KMS-11 (cell line): ENCODE data around the gene SEC61B.

Experiments used
- H2AFZ ChIP-seq: fragments of 200-600 bp; sonication (generic); 2 replicates; pipeline ENCODE4 v1.6.1; 2016; ENCODE audit warnings: antibody characterized with exemption, mixed run types, low read depth
- H3K27ac ChIP-seq: fragments of 200-600 bp; sonication (generic); 2 replicates; pipeline ENCODE4 v1.6.1; 2016; ENCODE audit warnings: mild to moderate bottlenecking, mixed run types
- H3K27me3 ChIP-seq: fragments of 200-600 bp; sonication (generic); 2 replicates; pipeline ENCODE4 v1.6.1; 2017; ENCODE audit warnings: mild to moderate bottlenecking, low read depth, mixed run types, moderate library complexity; ENCODE audit not compliant: insufficient read depth
- H3K36me3 ChIP-seq: fragments of 200-600 bp; sonication (generic); 2 replicates; pipeline ENCODE4 v1.6.1; 2017; ENCODE audit warnings: mild to moderate bottlenecking, mixed run types; ENCODE audit not compliant: insufficient read depth
- H3K4me1 ChIP-seq: fragments of 200-600 bp; sonication (generic); 2 replicates; pipeline ENCODE4 v1.6.1; 2016; ENCODE audit warnings: mild to moderate bottlenecking, low read depth, mixed run types; ENCODE audit not compliant: poor library complexity, severe bottlenecking
- H3K4me2 ChIP-seq: fragments of 200-600 bp; sonication (generic); 2 replicates; pipeline ENCODE4 v1.7.0; 2016; ENCODE audit warnings: mild to moderate bottlenecking, mixed run types
- H3K4me3 ChIP-seq: fragments of 200-600 bp; sonication (generic); IDR thresholded peaks from 2 replicates; pipeline ENCODE4 v1.6.1; 2017; ENCODE audit warnings: low read depth, low read length, mixed read lengths; ENCODE audit not compliant: insufficient read depth
- H3K79me2 ChIP-seq: fragments of 200-600 bp; sonication (generic); 2 replicates; pipeline ENCODE4 v1.6.1; 2016; ENCODE audit warnings: low read depth, mixed run types; ENCODE audit not compliant: insufficient read depth
- H3K9ac ChIP-seq: fragments of 200-600 bp; sonication (generic); 2 replicates; pipeline ENCODE4 v1.6.1; 2016; ENCODE audit warnings: mild to moderate bottlenecking, mixed run types
- H4K20me1 ChIP-seq: fragments of 200-600 bp; sonication (generic); 2 replicates; pipeline ENCODE4 v1.6.1; 2016; ENCODE audit warnings: mild to moderate bottlenecking, mixed run types; ENCODE audit not compliant: insufficient read depth
- CTCF ChIP-seq: fragments of 200-600 bp; sonication (generic); conservative IDR thresholded peaks from 2 replicates; pipeline ENCODE4 v1.6.1; 2017; ENCODE audit warnings: low read depth, mild to moderate bottlenecking, antibody characterized with exemption, low read length, moderate library complexity, mixed read lengths

SEC61B gene

DNA sequence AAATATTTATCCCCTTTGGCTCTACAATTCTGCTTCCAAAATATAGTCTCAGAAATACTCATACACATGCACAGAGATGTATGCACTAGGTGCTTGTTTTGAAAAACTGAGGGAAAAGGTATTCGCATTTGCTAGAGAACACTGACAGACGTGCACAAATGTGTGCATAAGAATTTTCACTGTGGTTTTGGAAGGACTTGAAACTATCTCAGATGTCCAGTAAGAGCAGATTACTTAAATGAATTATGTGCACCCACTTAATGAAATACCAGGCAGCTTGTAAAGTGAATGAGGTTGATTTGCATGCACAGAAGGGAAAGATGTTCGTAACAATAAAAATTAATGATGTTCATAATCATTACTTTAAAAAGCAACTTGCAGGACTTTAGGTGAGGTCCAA is 48.4 kb downstream of the SEC61B start:
- H3K79me2 ChIP-seq = no peaks in the 10 kb centered on the region
- H3K27me3 ChIP-seq = no peaks in the 10 kb centered on the region
- no peaks in the 10 kb centered on the region for H4K20me1 ChIP-seq
- H3K27ac ChIP-seq = no peak overlapping the region
- H2AFZ ChIP-seq = no peak overlapping the region
- no peak for TF ChIP-seq CTCF
- H3K4me3 ChIP-seq = no peak overlapping the region
- H3K36me3 ChIP-seq = no peaks in the 10 kb centered on the region
- H3K9ac ChIP-seq = no peak overlapping the region
- H3K4me2 ChIP-seq = no peak overlapping the region
- H3K4me1 ChIP-seq = peaks cover 35% of the 10 kb centered on the region

DNA sequence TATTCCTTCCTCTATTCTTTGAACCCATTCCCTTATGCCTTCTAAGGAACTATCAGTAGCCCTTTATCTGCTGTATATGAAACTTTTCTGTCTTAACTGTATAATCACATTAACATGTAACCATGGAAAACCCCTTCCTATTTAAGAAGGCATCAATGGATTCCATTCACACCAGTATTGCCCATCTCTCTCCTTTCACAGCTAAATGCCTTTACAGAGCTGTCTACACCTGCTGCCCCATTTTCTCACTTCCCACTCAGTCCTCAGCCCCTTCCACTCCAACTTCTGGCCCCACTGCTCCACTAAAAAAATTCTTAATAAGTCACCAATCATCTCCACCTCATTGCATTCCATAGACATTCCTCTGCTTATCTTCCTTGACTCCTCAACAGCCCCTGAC is 50.8 kb downstream of the SEC61B start:
- Histone ChIP-seq H3K27ac (no peak overlapping the region), H3K4me3 (no peak overlapping the region), H3K79me2 (no peaks in the 10 kb centered on the region), H3K27me3 (no peaks in the 10 kb centered on the region), H3K9ac (no peak overlapping the region), H4K20me1 (no peaks in the 10 kb centered on the region), H3K4me2 (no peak overlapping the region), H3K36me3 (no peaks in the 10 kb centered on the region), H2AFZ (no peak overlapping the region), H3K4me1 (peaks cover 17% of the 10 kb centered on the region)
- TF ChIP-seq CTCF = no peak

DNA sequence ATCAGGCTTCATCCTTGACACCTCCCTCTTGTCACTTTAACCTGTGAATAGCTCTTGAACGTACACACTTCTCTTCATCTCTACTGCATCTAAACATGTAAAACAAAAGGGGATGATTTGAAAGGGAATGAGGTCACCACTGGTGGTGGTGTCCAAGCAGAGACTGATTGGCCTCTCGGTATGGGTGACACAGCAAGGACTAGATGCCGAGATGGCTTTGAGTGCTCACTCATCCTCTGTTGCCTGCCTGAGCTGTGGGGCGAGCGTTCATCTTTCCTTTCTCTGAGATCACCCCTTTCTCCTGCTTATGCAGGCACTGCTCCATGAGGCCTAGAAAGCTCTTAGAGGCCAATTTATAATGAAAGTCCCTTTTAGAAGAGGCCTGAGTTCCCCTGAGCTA is 51.9 kb downstream of the SEC61B start:
- Histone ChIP-seq H3K36me3 (no peaks in the 10 kb centered on the region), H3K4me3 (no peak overlapping the region), H4K20me1 (no peaks in the 10 kb centered on the region), H3K9ac (no peak overlapping the region), H3K4me1 (peaks cover 17% of the 10 kb centered on the region), H3K79me2 (no peaks in the 10 kb centered on the region), H3K27me3 (no peaks in the 10 kb centered on the region), H2AFZ (0 out of 2 replicates have a peak overlapping the region, but pooled peaks have one; percentile 17), H3K27ac (no peak overlapping the region), H3K4me2 (peak overlapping the region; percentile 19; the same call in 1 of the 2 replicates)
- no peak for TF ChIP-seq CTCF

GRCh38 chr9:99274495-99274894 is 52.4 kb downstream of the SEC61B start:
- Histone ChIP-seq H4K20me1 (no peaks in the 10 kb centered on the region), H3K27me3 (no peaks in the 10 kb centered on the region), H3K27ac (no peak overlapping the region), H3K79me2 (no peaks in the 10 kb centered on the region), H3K4me2 (peak overlapping the region; percentile 19; the same call in 1 of the 2 replicates), H3K4me1 (peaks cover 17% of the 10 kb centered on the region), H3K4me3 (no peak overlapping the region), H2AFZ (peak overlapping the region; percentile 17; the same call in 1 of the 2 replicates), H3K36me3 (no peaks in the 10 kb centered on the region), H3K9ac (no peak overlapping the region)
- no peak for TF ChIP-seq CTCF
